Measurements from ENCODE around the gene TEK. TPM values are rescaled to one million over a fixed set of nuclear protein-coding genes. Genes with fewer than 3 reads are reported as not detected.

Gene TEK
- total RNA-seq, 3 donors from 2014 or later, result 5.9 to 15.2 (median 14.4) TPM

GRCh38 chr9:27198190-27198589 lies 89.2 kb downstream of the TEK start:
- TF ChIP-seq POLR2A (IDR thresholded peaks at IDR 0.05), result no peak
- no peak for TF ChIP-seq POLR2AphosphoS5 (IDR thresholded peaks at IDR 0.05)
- TF ChIP-seq CTCF (IDR thresholded peaks at IDR 0.05), result no peak
- Histone ChIP-seq H3K4me1 (no peaks in the 10 kb centered on the region), H3K4me3 (no peak overlapping the region), H3K27me3 (no peaks in the 10 kb centered on the region), H3K36me3 (no peaks in the 10 kb centered on the region), H3K9me3 (no peaks in the 10 kb centered on the region), H3K27ac (no peak overlapping the region)
- DNase-seq (ENCODE audit: low spot score in 2 of 2), result no peak
- intact Hi-C loops (cut with DNase I; ENCODE audit: low total_unique reads), result no loop called here

- no peaks in the 10 kb centered on the region for H3K4me1 ChIP-seq
- DNase-seq (ENCODE audit: low spot score in 2 of 2), result no peak
- TF ChIP-seq POLR2AphosphoS5 (IDR thresholded peaks at IDR 0.05), result no peak
- no peak for TF ChIP-seq CTCF (IDR thresholded peaks at IDR 0.05)
- TF ChIP-seq POLR2A (IDR thresholded peaks at IDR 0.05), result no peak
- no peaks in the 10 kb centered on the region for H3K27me3 ChIP-seq
- intact Hi-C loops (cut with DNase I; ENCODE audit: low total_unique reads), result no loop called here
- no peak overlapping the region for H3K27ac ChIP-seq
- no peak overlapping the region for H3K4me3 ChIP-seq
- H3K9me3 ChIP-seq, result no peaks in the 10 kb centered on the region
- no peaks in the 10 kb centered on the region for H3K36me3 ChIP-seq
These were observed 93.0 kb downstream of the TEK start for GRCh38 chr9:27202056-27202455.

GRCh38 chr9:27203783-27204182 lies 94.8 kb downstream of the TEK start:
- Histone ChIP-seq H3K9me3 (no peaks in the 10 kb centered on the region), H3K36me3 (no peaks in the 10 kb centered on the region), H3K27ac (no peak overlapping the region), H3K4me3 (no peak overlapping the region), H3K27me3 (no peaks in the 10 kb centered on the region), H3K4me1 (no peaks in the 10 kb centered on the region)
- intact Hi-C loops (cut with DNase I; ENCODE audit: low total_unique reads), result no loop called here
- TF ChIP-seq POLR2AphosphoS5 (IDR thresholded peaks at IDR 0.05), result no peak
- TF ChIP-seq CTCF (IDR thresholded peaks at IDR 0.05), result no peak
- TF ChIP-seq POLR2A (IDR thresholded peaks at IDR 0.05), result no peak
- no peak for DNase-seq (ENCODE audit: low spot score in 2 of 2)

GRCh38 chr9:27204578-27204977 lies 95.6 kb downstream of the TEK start:
- Histone ChIP-seq H3K27me3 (no peaks in the 10 kb centered on the region), H3K36me3 (no peaks in the 10 kb centered on the region), H3K4me3 (no peak overlapping the region), H3K4me1 (no peaks in the 10 kb centered on the region), H3K9me3 (no peaks in the 10 kb centered on the region), H3K27ac (no peak overlapping the region)
- TF ChIP-seq POLR2A (IDR thresholded peaks at IDR 0.05), result no peak
- no peak for TF ChIP-seq POLR2AphosphoS5 (IDR thresholded peaks at IDR 0.05)
- no peak for TF ChIP-seq CTCF (IDR thresholded peaks at IDR 0.05)
- no peak for DNase-seq (ENCODE audit: low spot score in 2 of 2)
- intact Hi-C loops (cut with DNase I; ENCODE audit: low total_unique reads), result no loop called here

GRCh38 chr9:27205198-27205597 lies 96.2 kb downstream of the TEK start:
- Histone ChIP-seq H3K9me3 (no peaks in the 10 kb centered on the region), H3K4me1 (no peaks in the 10 kb centered on the region), H3K36me3 (no peaks in the 10 kb centered on the region), H3K27me3 (no peaks in the 10 kb centered on the region), H3K27ac (no peak overlapping the region), H3K4me3 (no peak overlapping the region)
- intact Hi-C loops (cut with DNase I; ENCODE audit: low total_unique reads), result no loop called here
- DNase-seq (ENCODE audit: low spot score in 2 of 2), result no peak
- TF ChIP-seq POLR2A (IDR thresholded peaks at IDR 0.05), result no peak
- TF ChIP-seq POLR2AphosphoS5 (IDR thresholded peaks at IDR 0.05), result no peak
- no peak for TF ChIP-seq CTCF (IDR thresholded peaks at IDR 0.05)
